Neutrophil (primary cell): ENCODE data around the gene ITPK1.

Source experiments
- H3K27ac ChIP-seq: fragments of 200-600 bp; sonication (generic); 2 replicates; pipeline ENCODE4 v1.5.1; 2016; ENCODE audit warnings: mild to moderate bottlenecking, moderate library complexity
- H3K27me3 ChIP-seq: fragments of 200-600 bp; sonication (generic); 2 replicates; pipeline ENCODE4 v1.6.0; 2016; ENCODE audit warnings: mild to moderate bottlenecking
- H3K36me3 ChIP-seq: fragments of 200-600 bp; sonication (generic); 2 replicates; pipeline ENCODE4 v1.5.1; 2017
- H3K4me1 ChIP-seq, 2 experiments: fragments of 200-600 bp in 1 of 2; sonication (generic) in 1 of 2; 1 replicate in 1 of 2; 2 replicates in 1 of 2; pipeline versions ENCODE4 v1.5.1 to v1.6.1; 2013 to 2016; ENCODE audit warnings: low read depth in 1 of 2, low read length in 1 of 2, mild to moderate bottlenecking in 1 of 2, moderate library complexity in 1 of 2; ENCODE audit not compliant: control insufficient read depth in 1 of 2, insufficient read depth in 1 of 2
- H3K4me3 ChIP-seq, 2 experiments: fragments of 200-600 bp in 1 of 2; sonication (generic) in 1 of 2; 1 replicate in 1 of 2; 2 replicates in 1 of 2; pipeline ENCODE4 v1.5.1; 2013 to 2016; ENCODE audit warnings: low read depth in 1 of 2, low read length in 1 of 2, mild to moderate bottlenecking in 1 of 2, moderate library complexity in 1 of 2
- H3K9me3 ChIP-seq: fragments of 200-600 bp; sonication (generic); 2 replicates; pipeline ENCODE4 v1.5.1; 2016
- TF ChIP-seq, protein P1 (sequence below): fragments of 200-600 bp; sonication (generic); IDR thresholded peaks from 2 replicates; pipeline ENCODE4 v1.5.1; 2016; ENCODE audit warnings: antibody characterized with exemption

Gene ITPK1

DNA sequence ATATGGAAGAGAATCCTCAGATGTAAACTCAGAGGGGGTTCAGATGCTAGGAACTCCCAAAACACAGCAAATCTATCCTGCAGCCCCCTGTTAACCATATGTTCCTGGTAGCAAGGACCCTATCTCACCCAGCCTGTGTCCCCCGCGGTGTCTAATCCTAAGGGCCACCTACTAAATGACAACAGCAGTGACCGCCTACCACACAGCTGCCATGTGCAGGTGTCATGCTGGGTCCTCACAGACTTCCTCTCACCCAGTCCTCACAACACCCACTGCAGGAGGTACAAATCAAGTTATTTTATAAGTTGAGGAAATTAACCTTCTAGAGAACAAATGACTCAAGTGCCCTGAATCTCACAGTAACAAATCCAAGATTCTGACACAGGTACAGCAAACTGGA lies 73.9 kb downstream of the ITPK1 start:
- TF ChIP-seq, protein P1, sequence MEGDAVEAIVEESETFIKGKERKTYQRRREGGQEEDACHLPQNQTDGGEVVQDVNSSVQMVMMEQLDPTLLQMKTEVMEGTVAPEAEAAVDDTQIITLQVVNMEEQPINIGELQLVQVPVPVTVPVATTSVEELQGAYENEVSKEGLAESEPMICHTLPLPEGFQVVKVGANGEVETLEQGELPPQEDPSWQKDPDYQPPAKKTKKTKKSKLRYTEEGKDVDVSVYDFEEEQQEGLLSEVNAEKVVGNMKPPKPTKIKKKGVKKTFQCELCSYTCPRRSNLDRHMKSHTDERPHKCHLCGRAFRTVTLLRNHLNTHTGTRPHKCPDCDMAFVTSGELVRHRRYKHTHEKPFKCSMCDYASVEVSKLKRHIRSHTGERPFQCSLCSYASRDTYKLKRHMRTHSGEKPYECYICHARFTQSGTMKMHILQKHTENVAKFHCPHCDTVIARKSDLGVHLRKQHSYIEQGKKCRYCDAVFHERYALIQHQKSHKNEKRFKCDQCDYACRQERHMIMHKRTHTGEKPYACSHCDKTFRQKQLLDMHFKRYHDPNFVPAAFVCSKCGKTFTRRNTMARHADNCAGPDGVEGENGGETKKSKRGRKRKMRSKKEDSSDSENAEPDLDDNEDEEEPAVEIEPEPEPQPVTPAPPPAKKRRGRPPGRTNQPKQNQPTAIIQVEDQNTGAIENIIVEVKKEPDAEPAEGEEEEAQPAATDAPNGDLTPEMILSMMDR = no peak
- H3K36me3 ChIP-seq = no peaks in the 10 kb centered on the region

DNA sequence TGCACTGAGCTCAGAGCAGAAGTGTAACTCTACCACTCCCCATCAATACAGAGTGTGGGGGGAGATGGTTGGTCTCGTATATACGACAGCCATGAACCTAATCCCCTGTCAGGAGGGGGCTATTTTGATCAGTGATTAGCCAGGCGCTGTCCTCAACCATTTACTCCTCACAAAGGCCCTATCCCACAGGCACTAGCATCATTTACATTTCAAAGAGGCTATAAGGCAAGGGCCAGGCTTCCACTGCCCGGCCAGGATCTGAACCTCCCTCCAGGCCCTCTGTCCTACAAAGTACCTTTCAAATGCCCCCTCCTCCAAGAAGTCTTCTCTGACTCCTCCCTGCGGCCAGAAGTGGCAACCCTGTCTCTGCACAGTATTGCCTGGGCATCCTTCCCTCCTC lies 74.7 kb downstream of the ITPK1 start:
- H3K4me3 ChIP-seq = no peak overlapping the region
- H3K4me1 ChIP-seq = peaks cover 20 to 54% of the 10 kb centered on the region in 2 experiments
- no peaks in the 10 kb centered on the region for H3K9me3 ChIP-seq
- H3K27me3 ChIP-seq = no peaks in the 10 kb centered on the region
- no peak overlapping the region for H3K27ac ChIP-seq
- TF ChIP-seq, protein P1 = no peak
- H3K36me3 ChIP-seq = no peaks in the 10 kb centered on the region

More for the DNA sequence above, 73.9 kb downstream of the ITPK1 start:
- Histone ChIP-seq H3K27ac (no peak overlapping the region), H3K9me3 (no peaks in the 10 kb centered on the region), H3K27me3 (no peaks in the 10 kb centered on the region), H3K4me3 (no peak overlapping the region), H3K4me1 (peaks cover 21 to 60% of the 10 kb centered on the region in 2 experiments)

DNA sequence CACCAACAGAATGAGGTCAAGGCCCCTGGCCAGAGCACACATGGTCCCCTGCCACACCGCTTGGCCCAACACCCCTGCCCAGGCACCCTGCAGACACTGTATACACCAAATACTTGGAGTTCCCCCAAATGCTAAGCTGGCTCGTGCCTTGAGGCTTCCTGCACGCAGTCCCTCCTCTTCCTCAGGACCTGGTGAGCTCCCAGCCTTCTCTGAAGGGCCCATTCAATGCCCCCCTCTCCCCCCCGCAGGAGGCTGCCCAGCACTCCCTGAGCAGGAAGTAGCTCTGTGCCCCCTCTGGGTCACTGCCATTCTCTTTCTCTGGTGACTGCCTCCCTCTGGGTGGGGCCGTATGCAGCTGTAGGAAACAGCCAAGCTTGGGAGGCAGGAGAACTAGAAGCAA lies 75.3 kb downstream of the ITPK1 start:
- TF ChIP-seq, protein P1 = no peak

GRCh38 chr14:93039649-93040315 lies 75.9 kb downstream of the ITPK1 start:
- Histone ChIP-seq H3K9me3 (no peaks in the 10 kb centered on the region), H3K4me1 (peaks cover 8 to 42% of the 10 kb centered on the region in 2 experiments), H3K36me3 (no peaks in the 10 kb centered on the region), H3K27me3 (no peaks in the 10 kb centered on the region), H3K27ac (peak overlapping the region; percentile 28), H3K4me3 (no peak overlapping the region)
- TF ChIP-seq, protein P1 = no peak

More for the DNA sequence above, 75.3 kb downstream of the ITPK1 start:
- H3K9me3 ChIP-seq = no peaks in the 10 kb centered on the region
- no peaks in the 10 kb centered on the region for H3K27me3 ChIP-seq
- peaks cover 15 to 49% of the 10 kb centered on the region in 2 experiments for H3K4me1 ChIP-seq
- no peaks in the 10 kb centered on the region for H3K36me3 ChIP-seq
- no peak overlapping the region for H3K4me3 ChIP-seq
- H3K27ac ChIP-seq = peak overlapping the region; percentile 28

GRCh38 chr14:93037351-93037750 lies 78.4 kb downstream of the ITPK1 start:
- TF ChIP-seq, protein P1 = no peak
- Histone ChIP-seq H3K27me3 (no peaks in the 10 kb centered on the region), H3K4me3 (no peak overlapping the region), H3K27ac (no peak overlapping the region), H3K4me1 (peaks cover 20 to 49% of the 10 kb centered on the region in 2 experiments), H3K36me3 (no peaks in the 10 kb centered on the region), H3K9me3 (no peaks in the 10 kb centered on the region)
